Tibial nerve (tissue), 4 donors: Measurements from ENCODE around the gene TSPAN3.

Experiments
- CTCF ChIP-seq, 5 experiments: fragments of 200-600 bp in 3 of 5; fragments of 450-650 bp in 2 of 5; sonication (generic) in 3 of 5; IDR thresholded peaks; one replicate each; pipeline ENCODE4 v1.5.1; 2016 to 2019; ENCODE audit warnings: antibody characterized with exemption in 5 of 5, mild to moderate bottlenecking in 3 of 5, moderate library complexity in 2 of 5
- EP300 ChIP-seq, 2 donors: sonication (generic); formaldehyde crosslinking; IDR thresholded peaks; one replicate each; pipeline ENCODE4 v1.6.1; 2017; ENCODE audit warnings: antibody characterized with exemption in 2 of 2, mild to moderate bottlenecking in 1 of 2

DNA sequence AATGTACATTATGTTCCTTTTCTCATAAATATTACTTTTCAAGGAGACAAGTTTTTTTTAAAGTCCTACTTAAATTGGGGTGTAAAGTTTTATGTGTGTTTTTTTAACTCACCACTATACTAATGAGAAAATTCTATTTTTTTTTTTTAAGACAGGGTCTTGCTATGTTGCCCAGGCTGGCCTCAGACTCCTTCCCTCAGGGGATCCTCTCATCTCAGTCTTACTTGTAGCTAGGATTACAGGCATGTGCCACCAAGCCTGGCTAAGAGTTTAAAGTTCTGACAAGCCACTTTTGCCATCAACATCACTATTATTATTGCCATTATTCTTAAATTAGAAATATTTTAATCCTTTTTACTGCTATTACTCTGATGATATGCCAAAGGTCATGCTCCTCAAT is 7.7 kb downstream of the TSPAN3 start:
- TF ChIP-seq CTCF (IDR thresholded peaks at IDR 0.05), result no peak
- no peak for TF ChIP-seq EP300 (IDR thresholded peaks at IDR 0.05)
